Hippocampal formation (tissue), 2 donors: ENCODE measurements around the gene APOL1.
"Not testable (repeated sequence)": the region's sequence is repeated elsewhere in the genome, so short reads cannot be mapped to it uniquely, and the experiment has no call there.

Source experiments
- DNase-seq, 2 donors: peaks; one replicate each; lab custom pipeline; 2025; lab: John Stamatoyannopoulos, UW

The APOL1 gene

DNA sequence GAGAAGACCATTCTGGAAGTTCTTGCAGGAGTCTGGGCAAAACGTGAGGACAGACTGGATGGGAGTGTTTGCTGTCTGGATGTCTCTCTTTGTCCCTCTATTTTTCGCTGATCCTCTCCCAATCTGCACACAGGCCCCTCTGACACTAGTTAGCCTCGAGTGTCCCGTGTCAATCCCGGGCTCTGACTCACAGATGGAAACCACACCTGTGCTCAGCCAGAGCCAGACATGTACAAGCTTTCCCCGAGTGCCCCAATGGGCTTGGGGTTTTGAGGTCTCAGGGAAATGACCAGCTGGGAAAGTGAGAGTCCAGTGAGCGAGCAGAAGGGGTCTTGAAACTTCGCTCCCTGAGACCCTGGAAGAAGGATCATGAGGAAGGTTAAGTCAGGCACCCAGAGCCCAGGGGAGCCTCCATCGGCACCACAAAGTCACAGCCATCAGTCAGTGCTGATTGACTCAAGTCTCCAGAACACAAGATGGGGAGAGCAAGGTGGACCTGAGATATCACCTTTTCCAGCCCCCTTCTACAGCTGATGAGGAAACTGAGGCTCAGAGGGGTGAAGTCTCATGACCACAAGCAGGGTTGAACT, 27.5 kb upstream of the APOL1 start:
- DNase-seq, result no peak

DNA sequence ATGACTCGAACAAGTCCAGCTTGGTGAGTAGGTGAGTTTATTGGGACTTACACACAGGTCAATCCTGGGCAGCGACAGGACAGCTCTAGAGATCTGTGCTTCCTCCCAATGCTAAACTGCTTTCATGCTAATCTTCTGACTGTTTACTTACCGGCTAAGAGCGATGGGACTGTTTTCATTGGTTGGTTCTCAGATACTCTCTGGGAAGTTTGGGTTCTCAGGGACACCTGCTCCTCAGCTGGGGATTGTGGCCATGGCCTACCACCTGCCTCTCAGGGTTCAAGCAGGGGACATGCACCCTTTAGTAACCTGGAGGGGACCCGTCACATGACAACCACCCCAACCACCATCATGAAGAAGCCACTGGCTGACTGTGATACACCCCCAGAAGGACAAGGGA, 26.7 kb upstream of the APOL1 start:
- DNase-seq, result no peak

DNA sequence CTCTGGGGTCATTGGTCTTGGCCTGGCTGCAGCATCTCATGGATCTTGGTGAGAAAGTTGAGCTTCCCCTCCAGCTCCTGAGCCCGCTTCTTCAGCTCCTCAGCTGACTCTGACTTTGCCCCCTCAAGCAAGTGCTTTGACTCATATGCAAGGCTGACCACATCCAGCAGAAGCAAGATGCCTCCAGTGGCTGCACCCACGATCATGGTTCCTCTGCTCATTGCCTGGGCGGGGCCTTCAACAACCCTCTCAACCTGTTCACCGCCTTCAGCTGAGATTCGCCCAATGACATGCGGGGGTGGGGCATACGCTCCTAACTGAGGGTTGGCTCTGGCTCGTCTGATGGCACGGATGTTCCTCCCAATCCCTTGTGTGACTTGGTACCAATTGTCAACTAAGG, 25.5 kb upstream of the APOL1 start:
- no peak for DNase-seq

DNA sequence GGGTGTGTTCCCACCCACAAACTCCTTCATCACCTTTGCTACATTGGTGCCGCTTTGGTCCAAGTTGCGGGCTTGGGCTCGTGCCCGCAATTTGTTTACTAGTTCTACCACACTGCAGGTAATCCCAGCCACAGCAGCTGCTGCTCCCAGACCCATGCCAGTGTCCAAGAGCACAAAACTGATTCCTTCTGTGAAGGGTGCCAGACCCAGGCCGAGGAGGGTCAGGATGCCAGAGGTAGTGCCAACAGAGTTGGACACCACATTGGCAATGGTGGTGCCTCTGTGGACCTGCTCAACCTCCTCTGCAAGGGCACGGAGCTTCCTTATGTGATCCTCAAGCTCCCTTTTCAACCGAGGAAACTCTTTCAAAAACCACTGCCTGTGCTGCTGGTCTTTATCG, 25.1 kb upstream of the APOL1 start:
- no peak for DNase-seq

DNA sequence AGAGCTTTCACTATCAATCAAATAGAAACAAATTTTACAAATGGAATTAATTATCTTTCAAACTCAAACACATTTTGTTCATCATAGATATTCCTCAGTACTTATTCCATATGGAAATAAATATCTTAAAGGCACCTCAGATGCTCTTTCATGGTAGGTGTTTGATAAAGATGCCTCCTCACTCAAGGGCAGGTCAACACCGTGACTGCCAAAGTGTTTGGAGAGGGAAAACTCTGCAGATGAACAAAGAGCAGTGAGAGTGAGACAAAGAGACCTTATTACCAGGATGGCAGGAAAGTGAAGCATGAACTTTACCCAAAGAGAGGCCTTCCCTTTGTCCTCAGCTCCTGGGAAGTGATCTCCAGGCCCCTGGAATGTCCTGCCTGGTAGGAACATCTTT, 24.6 kb upstream of the APOL1 start:
- DNase-seq, result not testable (repeated sequence)

DNA sequence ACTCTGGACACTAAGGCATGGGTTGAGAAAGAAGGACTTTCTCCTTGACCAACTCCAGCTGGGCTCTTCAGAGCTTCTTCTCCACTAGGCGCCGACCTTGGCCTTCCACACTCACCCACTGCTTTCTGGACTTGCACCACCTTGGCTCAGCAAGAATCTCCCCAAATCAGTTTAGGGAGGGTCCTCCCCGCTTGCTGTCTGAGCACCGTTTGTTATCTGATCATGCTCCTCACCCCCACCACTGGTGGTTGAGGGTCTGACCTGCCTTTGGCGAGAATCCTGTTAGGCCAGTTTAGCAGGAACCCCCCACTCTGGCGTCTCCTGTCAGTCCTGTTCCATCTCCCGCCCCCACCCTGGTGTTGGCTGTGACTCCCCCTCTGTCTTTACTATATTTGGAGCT, 24.0 kb upstream of the APOL1 start:
- no peak for DNase-seq

DNA sequence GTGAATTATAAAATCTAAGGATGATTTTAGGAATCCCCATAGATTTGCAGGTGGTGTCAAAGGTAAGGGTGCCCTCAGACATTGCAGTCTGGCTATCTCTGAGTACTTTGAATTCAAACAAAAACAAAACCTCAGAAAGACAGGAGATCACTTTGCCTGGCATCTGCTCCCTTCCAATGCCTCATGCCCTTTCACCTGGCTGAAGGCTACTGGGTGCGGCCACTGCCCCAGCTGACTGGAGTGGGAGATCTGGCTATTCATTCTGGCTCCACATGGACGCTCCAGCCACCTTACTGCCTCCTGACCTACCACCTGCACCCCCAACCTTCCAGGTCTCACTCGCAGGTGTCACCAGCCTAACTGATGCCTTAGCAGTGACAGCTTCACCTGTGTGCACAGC, 23.3 kb upstream of the APOL1 start:
- not testable (repeated sequence) for DNase-seq

DNA sequence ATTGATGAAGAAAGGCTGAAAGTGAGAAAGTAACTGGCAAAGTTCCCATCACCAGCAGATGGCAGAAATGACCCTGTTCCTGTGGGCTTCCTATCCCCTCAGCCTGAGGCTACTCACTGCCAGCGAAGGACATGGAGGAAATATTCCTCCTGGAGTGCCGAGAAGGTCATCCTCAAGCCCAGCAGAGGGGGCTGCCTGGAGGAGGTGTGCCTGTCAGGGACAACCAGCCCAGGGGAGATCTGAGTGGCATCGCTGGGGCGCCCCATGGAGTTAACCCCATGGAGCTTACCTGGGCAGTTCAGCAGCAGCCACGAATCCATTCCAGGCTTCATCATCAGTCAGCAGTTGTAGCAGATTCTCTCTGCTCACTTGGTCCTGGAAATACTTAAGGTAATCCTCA, 21.9 kb upstream of the APOL1 start:
- not testable (repeated sequence) for DNase-seq

DNA sequence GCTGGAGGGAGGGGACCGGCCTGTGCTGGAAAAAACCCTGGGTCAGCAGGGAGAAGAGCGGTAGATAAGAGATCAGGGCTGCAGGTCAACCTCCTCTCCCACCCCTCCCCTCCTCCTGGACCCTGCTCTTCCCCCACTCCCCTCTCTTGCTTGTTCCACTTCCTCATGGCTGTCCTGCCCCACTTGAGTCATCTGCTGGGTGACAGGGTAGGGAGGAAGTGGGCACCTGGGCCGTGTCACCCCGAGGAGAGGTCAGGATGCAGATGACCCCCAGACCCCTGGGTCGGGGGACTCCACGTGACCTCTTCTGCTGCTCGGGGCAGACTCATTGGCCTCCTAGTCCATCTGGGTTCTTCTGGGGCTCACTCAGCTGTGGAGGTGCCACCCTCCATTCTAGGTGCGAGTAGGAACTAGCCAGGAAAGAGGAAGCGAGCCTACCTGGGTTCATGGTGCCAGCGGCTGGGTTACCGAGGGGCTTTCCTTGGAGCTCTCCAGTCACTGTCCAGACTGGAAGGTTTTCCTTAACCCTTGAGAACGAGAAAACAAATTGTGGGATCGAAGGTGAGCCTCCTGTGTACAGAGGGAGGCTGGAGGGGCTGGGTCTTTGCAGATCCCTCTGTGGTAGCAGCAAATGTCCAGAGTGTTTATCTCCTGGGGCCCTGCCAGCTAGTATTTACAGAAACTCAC, 20.1 kb upstream of the APOL1 start:
- no peak for DNase-seq

DNA sequence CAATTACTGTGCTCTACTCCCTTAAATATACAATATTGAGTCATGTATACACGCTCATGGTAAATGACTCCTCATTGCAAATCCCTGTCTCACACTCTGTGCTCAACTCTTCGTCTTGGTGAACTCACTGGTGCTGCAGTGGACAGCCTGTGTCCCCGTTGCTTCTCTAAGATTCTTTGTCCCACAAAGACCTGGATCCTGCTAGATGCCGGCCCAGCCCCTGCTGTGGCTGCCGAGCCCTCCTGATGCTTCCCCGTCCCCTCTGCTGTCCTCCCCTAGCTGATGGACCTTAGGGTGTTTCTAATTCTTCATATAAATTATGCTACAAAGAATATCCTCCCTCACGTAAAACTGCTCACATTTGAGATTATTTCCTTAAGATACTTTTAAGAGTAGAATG, 19.1 kb upstream of the APOL1 start:
- DNase-seq, result no peak

DNA sequence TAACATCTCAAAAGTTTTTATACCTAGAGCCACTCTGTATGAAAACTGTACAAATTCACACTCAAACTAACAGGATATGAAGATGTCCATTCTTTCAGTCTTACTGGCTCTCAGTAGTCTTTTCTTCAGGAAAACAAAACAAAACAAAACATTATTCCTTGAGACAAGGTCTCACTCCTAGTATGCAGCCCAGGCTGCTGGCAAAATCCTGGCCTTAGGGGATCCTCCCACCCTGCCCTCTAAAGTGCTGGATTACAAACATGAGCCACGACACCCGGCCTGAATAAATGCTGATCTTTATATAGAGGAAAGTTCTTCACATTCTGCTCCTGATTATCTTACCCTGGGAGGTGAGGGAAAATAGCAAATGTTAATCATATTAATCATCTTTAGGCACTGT, 18.7 kb upstream of the APOL1 start:
- no peak for DNase-seq

DNA sequence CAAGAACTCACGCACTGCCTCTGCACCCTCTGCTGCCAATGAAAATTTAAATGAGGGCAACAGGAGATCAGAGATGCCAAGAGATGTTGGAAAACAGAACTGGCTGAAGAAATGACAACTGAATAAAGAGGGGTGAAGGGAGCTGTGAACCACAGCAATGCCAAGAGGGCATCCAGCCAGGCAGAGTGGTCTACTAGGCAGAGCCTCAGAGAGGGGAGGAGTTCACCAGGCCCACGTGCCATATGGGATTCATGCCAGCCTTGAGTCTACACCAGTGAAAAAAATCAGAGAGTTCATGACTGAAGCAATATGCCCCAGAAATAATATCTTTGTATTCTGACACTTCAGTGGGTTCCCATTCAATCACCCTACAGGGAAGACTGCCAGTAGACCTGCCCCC, 18.0 kb upstream of the APOL1 start:
- DNase-seq, result no peak

DNA sequence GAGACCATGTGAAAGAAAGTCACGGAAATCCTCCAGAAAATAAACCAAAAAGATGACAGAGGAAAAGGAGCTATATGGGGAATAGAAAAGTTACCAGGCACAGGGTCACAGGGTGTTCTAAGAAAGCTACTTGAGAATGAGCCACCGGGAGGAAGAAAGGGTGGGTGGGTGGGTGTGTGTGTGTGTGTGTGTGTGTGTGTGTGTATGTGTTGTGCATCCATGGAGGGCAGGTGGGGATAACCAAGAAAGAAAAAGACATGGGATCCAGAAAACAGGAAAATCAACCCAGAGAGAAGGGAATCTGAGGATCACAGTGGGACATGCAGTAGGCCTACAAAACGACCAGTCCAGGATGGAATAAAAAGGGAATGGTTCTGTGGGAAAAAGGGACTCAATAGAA, 17.3 kb upstream of the APOL1 start:
- DNase-seq, result no peak

DNA sequence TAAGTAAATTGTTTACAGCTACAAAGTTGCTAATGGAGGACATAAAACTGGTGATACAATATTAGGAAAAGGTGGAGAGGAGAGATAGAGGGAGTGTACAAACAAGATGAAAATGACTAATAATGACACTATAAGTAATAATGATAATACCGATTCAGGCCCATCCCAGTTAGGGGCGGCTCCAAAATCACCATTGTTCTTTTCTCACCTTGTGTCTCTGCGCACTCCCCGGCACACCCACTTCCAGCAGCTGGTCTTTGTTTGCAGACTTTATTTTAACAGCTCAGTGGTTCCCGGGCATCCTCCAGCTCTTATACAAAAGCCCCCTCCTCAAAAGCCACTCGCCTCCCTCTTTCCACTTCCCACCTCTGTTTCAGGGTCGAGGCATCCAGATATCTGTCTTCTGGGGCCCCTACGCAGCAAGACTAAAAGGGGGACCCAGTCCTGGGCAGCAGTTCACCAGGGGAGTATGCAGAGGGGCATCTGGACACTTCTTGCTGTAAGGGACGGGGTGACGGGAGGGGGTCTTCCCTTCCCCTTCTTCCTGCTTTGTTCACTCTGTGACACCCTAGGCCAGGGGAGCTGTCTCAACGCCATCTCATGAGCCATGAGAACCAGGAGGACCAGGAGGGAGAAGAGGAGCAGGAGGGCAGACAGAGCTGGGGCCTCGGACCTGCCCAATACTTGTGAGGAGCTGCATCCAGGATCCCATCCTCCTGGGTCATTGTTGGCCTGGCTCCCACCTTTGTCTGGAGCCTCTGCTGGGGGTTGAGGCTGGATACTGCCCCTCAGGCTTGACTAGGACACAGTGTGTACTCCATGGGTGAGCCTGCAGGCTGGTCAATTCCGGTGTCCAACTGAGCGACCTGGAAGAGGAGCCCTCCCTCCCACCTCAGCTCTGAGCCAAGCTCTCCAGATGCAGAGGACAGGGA, 16.3 kb upstream of the APOL1 start:
- no peak for DNase-seq

DNA sequence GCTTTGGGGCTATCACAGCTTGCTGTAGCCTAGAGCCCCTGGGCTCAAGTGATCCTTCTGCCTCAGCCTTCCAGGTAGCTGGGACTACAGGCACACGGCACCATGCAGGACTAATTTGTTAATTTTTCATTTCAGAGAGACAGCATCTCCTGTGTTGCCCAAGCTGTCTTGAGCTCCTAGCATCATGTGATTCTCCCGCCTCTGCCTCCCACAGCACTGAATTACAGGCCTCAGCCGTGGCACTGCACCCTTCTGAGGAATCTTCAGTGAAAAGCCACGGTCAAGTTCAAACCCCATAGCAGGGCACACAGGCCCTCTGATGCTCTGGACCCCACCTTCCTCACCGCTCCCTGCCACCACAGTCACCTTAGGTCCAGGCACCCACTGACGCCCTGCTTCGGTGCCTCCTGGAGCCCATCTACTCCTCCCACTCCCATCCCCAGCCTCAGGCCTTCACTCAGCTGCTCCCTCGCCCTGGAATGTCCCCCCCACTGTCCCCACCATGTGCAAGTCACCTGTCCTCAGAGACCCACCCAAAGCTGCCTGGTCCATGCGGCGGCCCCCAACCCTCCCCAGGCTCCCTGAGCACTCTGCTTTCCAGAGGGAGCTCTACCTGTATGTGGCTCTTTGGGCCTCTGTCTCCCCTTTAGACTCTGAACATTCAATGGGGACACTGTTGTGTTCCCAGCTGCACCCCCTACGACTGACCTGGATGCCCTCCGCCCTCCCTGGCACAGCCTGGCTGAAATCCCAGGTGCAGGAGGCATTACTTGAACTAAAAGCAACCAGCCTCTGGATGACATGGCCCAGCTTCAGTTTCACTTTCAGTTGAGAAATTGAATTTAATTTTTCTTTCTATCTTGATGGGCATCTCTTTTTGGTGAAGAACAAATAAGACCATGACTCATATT, 15.2 kb upstream of the APOL1 start:
- DNase-seq, result no peak

DNA sequence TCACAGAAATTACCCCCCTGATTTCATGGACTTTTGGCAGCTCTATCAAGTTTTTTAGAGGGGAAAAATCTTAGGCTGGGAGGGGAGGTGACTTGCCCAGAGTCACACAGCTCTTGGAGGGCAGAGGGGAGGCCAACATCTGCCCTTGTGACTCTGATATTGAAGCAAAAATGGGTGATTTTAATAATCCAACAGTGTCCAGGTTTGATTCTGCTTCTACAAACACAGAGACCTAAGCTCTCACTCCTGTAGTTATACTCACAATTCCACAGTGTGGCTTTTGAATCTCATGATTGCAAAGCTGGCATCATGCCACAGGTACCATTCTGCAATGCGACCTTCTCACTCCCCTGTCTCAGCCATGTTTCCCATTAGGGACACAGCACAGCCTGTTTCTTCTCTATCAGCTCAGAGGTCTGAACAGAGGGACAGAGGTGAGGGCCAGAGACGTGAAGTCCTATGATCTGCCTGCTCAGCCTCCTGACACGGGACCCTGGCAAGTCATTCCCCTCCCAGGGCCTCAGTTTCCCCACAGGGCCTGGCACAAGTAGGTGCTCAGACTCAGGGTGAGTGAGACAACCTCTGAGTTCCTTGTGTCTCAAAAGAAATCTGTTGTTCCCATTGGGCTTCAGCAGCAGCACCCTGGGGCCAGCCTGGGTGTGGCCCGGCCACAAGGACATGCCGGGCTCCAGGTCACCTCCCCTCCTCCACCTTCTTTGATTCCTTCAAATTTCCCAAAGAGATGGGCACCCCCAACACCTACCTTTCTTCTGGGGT, 14.4 kb upstream of the APOL1 start:
- no peak for DNase-seq

DNA sequence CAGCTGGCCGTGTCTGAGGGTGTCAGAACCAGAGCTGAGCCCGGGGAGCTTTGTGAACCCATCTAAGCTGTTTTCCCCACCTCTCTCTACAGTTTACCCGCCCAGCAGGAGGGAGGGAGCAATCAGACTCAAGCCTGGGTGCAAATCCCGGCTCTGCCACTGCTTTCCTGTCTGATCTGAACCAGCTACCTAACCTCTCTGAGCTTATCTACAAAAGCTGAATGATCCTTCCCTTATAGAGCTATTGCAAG, 13.9 kb upstream of the APOL1 start:
- DNase-seq, result no peak

DNA sequence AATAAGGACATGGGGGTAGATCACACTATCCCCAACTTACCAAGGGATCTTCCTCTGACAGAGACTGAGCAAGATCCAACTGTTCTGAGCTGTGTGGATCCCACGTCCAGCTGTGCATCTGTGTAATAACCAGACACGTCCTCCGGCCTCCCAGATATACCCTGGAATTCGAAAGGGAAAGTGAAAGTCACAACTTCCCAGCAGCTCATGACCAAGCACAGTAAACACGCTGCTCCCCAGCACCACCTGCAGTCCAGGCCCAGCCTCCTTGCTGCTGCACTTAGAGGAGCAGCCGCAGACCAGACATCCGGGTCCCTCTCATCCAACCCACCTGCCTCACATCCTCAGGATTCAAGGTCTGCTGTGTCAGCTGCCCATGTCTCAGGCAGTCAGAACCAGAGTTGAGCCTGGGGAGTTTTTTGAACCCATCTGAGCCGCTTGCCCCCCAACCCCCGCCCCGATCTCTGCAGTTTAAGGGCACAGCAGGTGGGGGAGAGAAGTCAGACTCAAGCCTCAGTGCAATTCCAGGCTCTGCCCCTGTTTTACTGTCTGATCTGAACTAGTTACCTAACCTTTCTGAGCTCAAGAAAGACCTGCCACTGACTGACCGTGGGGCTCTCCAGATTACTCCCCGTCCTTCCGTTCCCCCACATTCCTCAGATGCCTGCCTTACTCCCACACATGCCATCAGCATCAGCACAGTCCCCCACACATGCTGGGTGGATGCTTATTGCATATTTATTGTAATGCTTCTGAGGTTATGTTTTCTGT, 13.3 kb upstream of the APOL1 start, which contains the start of gene APOL2:
Gene APOL2, minus strand, starts transcription at position 127 of the 771 bp plus-strand sequence. CDS start 6,365 bp downstream, outside the sequence.
- peak; percentile 71 to 82 for DNase-seq

DNA sequence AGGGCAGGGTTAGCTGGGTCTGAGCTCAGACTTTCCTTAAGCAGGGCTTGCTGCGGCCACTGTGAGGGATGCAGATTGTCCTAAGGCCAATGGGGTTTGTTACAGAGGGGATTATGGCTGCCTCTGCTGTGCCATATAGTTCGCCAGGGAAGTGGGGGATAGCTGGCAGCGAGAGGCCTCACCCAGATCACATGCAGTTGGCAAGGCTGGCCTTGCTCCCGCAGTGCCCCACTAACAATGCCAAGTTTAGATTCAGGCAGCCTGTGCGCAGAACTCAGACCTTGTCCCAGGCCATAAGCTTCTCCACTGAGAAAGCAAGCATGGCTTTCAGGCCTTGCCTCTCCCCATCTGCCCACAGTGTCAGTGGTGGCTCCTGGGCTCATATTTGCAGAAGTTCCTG, 8.9 kb upstream of the APOL1 start:
- DNase-seq, result no peak
